GM19238 (cell line): ENCODE results near the gene TCAP.

Experiments used
- DNase-seq: peaks from one replicate; pipeline ENCODE4 v3.0.0; 2011; ENCODE audit warnings: low spot score; ENCODE audit not compliant: insufficient read length

Gene TCAP, protein sequence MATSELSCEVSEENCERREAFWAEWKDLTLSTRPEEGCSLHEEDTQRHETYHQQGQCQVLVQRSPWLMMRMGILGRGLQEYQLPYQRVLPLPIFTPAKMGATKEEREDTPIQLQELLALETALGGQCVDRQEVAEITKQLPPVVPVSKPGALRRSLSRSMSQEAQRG

DNA sequence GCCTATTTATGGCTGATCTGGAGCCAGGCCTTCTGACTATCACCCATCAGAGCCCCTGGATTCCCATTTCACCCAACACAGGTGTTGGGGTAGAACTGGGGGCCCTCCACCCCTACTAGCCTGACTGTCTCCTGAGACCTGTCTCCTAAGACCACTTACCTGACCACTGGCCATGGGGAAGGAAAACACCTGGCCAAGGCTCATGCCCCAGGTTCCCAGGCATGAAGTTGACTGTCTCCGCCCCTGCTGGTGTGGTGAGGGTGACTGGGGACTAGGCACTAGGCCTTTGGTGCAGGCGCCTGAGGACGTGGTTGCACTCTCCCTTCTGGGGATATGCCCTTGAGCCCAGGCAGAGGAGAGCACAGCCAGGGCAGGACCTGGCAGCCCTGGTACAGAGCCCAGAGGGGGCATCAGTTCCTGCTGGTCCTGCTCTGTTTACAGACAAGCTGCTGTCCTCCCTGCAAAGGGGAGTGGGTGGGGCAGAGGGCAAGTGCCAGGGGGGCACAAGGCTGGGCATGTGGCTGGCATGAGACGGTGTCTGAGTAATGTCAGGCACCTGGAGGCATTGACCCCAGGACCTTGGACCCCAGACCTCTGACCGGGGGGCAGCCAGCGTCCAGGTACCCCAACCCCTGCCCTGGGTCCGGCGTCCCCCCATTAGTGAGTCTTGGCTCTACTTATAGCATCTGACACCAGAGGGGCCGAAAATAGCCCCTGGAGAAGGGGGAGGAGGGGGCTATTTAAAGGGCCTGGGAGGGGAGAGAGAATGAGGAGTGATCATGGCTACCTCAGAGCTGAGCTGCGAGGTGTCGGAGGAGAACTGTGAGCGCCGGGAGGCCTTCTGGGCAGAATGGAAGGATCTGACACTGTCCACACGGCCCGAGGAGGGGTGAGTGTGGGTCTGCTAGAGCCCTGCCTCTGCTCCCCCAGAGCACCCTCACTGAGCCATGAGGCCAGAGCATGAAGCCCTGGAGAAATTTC, at the start of gene TCAP:
TSS of gene TCAP (plus strand) at position 769 of the 981 bp plus-strand sequence. CDS start at position 780, 11 bp downstream.
- DNase-seq = no peak

DNA sequence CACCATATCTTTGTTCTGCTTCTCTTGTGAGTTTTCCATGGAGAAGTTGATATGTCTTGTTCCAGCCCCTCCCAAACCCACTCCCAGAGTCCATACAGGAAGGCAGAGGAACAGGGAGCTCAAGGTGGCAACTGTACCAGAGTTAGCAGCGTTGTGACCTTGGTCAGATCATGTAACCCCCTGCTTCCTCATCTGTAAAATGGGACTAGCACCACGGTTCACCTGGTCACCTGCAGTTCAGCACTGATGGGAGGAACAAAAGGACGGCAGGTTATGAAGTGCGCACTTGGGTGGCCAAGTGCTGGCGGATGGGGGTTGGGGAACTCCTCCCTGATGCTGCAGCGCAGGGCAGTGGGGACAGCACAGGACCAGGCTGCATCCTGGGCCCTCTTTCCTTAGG, 49.7 kb upstream of the TCAP start:
- DNase-seq = no peak

DNA sequence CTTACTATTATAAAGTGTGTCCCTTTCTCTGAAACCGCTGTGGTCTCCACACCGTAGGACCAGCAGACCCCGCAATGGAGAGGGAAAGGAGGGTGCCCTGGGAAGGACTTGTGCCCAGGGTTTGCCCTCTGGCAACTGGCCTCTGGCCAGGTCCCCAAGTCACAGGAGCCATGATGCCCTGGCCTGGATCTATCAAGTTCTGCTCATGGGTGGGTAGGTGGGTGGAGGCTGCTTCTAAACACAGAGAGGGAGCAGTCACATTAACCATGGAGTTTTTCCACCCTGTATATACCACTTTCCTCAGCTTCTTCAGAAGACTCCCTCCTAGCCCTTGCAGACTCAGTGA, 48.1 kb upstream of the TCAP start:
- DNase-seq = no peak

DNA sequence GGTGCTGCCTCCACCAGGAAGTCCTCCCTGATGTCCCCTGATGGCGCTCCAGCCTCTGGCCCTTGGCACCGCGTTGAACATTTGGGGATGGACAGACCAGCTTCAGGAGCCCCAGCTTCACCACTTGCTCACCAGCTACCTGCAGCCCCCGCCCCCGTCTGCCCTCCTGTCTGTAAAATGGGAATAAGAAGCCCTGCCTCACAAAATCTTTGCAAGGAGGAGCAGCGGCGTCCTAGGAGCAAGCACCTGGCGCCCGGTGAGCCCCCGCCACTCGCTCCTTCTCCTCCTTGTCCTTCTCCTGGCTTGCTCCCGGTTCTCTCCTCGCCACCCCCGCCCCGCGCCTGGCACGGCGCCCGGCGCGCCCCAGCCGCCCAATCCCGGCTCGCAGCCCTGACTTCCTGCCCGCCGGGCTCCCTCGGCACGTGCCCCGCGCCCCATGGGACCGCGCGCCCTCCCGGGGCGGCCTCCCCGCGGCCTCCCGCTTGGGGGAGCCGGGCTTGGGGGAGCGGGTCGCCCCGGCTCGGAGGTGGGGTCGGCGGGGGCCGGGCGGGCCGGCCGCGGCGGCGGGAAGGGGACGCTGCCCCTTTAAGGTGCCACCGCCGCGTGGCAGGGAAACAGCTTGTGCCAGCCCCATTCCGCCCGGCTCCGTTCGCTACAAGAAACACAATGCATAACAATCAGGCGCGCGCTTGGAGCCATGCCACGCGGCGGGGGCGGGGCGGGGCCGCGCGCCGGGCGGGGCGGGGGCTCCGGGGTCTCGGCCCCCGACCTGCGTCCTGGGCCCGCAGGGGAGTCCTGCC, 47.5 kb upstream of the TCAP start:
- peak; percentile 55 for DNase-seq

DNA sequence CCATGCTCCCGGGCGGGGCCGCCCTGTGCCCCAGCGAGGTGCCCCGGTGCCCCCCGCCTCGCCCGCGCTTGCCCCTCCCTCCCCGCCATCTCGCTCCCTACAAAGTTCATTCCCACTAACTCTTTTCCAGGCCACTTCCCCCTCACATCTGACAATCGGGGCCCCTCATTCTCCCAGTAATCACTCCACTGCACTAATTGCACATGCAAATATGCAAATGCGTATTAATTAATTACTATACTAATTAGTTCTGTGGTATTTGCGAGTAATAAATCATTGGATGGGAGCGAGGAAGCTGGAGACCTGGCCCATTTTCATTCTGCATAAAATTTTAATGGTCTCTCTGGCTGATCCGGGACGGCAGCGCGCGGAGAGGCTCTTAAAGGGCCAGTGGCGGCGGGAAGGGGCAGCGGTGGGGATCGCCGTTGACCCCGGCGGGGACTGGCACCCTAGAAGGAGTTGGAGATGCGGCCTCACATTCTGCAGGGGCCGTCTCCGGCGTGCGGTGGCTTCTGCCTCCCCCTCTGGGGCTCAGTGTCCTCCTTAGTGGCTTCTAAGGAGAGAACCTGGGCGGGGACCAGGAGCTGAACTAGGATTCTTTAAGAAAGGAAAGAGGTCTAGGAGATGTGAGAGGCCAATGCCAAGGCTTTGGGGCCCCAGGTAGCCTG, 46.8 kb upstream of the TCAP start:
- no peak for DNase-seq

DNA sequence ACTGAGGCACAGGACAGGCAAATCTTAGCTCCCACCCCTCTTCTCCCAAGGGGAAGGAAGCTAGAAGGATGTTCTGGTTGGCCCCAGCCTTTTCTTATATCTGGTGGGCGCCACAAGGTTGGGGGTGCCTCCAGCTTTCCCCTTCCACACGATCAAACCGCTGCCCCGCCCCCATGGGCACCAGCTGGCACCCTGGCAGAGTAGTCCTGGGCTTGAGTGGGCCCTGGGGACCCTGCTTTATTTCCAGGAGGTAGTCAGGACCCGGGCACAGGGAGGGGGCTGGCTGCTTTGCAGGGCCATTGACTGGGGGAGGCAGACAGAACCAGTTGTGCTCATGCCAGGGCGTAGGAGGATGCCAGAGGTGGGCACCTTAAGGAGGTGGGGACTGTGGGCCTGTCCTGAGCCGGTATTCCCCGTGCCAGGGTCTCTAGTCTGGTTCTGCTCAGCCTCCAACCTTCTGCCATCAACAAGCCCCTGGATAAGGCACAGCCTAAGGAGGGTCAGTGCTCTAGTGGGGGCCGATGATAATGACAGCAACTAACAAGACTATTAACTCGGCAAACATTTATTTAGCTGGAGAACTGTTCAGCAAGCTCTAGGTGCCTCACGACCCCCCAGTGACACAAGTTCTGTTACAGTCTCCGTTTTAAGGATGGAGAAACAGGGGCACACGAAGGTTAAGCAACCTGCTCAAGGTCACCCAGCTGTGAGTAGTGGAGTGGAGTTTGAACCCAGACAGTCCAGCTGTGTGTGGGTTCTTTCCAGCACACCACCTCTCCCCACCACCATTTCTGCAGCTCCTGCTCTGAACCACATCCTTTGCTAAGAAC, 46.0 kb upstream of the TCAP start:
- no peak for DNase-seq

DNA sequence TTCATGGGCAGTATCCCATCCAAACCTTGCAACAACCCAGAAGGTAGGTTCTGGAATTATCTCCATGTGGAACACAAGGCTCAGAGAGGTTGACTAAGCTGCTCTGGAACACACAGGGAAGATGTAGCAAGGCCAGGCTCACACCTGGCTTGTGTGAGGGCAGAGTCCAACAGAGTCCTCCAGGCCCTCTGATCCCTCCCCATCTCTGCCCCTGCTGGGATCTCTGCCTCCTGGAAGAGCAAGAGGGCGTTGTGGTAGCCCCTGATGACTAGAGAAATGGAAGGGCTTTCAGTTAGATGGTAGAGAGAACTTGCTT, 45.4 kb upstream of the TCAP start:
- no peak for DNase-seq

DNA sequence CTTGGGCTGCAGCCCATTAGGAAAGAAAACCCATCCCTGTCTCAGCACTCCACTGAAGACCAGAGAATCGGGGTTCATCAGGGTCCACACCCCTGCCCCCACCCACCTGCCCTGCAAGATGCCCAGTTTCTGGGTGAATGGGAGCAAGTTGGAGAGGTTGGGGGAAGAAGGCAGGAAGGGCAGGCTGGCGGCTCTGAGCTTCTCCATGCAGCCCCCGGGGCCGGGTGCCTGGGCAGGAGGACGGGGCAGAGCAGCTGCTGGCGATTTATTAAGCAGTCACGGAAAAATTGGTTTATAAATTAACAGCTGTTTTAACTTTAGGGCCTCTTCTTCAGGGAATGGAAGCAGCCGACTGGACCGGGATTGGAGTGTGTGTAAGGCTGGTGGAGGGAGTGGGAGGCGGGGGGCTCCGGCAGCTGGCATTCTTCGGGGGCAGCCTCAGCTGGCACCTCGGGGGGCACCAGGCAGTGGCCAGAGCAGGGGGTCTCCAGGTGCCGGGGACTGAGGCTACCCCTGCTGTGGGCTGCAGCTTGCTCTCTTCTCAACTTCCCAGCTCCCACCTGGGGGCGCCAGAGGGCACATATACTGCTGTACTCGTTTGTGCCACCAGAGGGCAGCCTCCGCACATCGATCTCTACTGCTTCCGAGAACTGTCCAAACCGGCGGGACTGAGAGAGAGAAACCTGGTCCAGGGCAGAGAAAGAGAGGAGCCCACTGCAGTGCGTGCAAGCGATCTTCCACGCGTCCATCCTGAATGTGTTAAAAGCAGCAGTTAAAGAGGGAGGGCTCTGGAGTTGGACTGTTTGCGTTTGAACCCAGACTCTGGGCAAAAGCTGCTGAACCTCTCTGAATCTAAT, 43.4 kb upstream of the TCAP start:
- DNase-seq = peak; percentile 92

DNA sequence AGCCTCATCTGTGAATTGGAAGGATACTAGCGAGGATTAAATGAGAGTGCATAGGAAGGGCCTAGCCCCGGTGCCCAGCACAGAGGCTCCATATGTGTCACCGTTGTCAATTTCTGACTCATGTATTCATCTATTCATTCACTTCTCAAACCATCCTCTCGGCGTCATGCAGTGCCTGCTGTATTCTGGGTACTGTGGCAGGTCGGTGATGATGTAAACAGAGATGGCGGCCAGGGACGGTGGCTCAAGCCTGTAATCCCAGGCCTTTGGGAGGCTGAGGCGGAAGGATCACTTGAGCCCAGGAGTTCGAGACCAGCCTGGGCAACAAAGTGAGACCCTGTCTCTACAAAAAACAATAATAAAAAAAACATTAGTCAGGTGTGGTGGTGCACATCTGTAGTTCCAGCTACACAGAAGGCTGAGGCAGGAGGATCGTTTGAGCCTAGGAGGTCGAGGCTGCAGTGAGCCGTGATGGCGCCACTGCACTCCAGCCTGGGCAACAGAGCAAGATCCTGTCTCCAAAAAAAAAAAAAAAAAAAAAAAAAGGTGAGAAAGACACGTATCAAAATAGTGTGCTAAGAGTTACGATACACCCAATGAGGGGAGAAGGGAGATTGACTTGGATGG, 42.7 kb upstream of the TCAP start:
- DNase-seq = no peak

DNA sequence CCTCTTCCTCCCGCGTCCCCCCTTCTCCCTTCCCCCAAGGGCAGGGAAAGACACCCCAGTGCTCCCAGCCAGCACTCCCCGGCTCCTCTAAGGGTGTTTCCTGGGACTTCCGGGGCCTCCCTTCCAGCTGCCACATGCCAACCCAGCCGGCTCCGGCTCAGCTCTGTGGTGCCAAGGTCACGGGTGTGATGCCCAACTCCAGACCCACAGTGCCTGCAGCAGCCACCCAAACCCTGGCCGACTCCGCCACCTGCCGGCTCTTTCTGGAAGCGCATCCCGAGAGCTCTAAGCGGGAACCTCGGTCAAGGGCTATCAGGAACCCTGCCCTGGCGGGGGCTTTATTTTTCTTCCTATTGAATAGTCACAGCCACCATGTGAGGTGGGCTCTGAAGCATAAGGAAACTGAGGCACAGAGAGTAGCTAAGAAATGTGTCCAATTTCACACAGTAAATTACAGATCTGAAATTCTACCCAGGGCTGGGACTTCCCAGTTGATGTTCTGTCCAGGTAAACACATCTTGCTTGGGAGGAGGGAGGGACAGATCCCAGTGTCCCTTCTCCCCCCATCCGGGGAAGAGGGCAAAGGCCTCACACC, 41.7 kb upstream of the TCAP start:
- DNase-seq = peak; percentile 86

DNA sequence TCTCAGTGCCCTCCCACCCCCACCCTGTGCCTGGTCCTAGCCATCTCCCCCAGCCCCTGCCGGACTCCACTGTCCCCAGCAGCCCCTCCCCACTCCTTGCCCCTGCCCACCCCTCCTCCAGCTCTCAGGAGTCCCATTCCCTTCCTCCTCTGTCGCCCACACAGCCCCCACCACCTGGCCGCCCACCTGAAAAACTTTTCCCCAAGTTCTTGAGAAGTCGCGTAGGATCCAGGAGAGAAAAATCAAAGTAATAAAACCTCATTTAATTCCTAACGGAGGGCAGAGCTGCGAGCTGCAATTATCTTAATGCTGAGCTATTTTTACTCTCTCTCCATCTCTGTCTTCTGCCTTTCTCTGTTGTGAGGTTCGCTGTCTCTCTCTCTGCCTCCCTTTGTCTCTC, 40.8 kb upstream of the TCAP start:
- DNase-seq = no peak

DNA sequence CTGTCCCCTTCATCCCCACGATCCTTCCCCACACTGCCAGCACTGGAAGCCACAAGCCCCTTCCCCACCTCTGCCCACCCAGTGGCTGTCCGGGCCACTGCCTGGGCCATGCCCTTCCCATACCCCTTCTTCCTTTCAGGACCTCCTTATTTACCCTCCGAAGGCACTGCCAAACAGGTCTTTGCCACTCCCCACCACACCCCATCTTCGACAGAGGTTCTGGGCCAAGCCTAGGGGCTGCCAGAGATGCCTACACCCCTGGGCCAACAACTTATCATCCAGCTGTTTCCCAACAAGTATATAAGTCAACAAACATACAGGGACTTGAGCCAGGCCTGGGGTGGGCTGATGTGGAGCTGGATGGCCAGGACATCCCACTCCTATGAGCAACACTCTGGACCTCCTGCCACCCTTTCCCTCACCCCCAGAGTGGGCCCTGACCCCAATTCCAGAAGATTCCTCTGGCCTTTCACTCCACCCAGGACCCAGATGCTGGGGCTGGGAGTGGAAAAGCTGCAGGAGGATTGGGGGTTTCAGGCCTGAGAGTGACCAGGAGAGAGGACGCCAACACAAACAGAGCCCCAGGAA, 39.9 kb upstream of the TCAP start:
- no peak for DNase-seq

DNA sequence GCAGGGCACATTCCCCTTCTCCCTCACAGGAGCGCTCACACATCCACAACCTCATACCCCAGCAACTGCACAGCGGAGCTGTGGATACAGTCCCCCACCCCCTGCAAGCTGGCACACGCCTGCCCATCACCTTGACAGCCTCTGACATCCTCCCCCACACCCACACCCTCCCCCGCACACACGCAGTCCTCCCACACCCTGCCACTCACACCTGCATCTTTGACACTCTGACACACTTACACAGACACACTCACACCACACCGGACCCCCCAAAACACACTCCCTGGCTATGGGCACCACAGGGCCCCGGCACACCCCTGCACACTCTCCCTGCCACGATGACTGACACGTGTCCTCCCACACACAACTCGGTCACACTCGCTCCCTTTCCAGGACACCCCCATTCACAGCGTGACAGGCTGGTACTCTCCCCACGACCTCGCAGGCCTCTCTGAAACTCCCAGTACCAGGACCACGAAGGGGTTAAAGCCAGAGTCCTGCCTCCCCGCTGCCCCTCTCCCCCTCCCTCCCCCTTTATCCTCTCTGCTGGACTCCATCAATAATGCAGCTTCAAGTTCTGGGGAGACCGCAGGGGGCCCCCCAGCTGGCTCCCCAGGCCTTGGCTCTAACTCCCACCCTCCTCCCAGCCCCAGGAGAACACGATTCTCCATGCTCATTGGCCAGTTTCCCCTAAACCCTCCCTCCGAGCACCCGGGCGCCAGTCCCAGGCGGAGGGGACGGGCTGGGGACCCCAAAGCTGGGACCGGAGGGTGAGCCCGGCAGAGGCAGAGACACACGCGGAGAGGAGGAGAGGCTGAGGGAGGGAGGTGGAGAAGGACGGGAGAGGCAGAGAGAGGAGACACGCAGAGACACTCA, 38.7 kb upstream of the TCAP start, which contains the start of gene PPP1R1B:
TSS of gene PPP1R1B (plus strand) at position 782 of the 876 bp plus-strand sequence. CDS start 441 bp downstream, outside the sequence.
- DNase-seq = no peak

DNA sequence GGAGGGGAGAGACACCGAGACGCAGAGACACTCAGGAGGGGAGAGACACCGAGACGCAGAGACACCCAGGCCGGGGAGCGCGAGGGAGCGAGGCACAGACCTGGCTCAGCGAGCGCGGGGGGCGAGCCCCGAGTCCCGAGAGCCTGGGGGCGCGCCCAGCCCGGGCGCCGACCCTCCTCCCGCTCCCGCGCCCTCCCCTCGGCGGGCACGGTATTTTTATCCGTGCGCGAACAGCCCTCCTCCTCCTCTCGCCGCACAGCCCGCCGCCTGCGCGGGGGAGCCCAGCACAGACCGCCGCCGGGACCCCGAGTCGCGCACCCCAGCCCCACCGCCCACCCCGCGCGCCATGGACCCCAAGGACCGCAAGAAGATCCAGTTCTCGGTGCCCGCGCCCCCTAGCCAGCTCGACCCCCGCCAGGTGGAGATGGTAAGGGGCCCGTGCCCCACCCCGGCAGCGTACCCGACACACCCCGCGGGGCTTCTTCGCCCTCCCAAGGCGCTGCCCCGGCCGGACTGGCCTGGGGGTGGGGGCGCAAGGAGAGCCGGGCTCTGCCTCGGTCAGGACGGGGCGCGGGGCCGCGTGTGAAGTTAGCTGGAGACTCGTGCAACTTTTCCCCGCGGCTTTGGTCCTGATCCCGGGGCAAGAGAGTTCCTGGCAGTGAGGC, 38.0 kb upstream of the TCAP start:
- no peak for DNase-seq

DNA sequence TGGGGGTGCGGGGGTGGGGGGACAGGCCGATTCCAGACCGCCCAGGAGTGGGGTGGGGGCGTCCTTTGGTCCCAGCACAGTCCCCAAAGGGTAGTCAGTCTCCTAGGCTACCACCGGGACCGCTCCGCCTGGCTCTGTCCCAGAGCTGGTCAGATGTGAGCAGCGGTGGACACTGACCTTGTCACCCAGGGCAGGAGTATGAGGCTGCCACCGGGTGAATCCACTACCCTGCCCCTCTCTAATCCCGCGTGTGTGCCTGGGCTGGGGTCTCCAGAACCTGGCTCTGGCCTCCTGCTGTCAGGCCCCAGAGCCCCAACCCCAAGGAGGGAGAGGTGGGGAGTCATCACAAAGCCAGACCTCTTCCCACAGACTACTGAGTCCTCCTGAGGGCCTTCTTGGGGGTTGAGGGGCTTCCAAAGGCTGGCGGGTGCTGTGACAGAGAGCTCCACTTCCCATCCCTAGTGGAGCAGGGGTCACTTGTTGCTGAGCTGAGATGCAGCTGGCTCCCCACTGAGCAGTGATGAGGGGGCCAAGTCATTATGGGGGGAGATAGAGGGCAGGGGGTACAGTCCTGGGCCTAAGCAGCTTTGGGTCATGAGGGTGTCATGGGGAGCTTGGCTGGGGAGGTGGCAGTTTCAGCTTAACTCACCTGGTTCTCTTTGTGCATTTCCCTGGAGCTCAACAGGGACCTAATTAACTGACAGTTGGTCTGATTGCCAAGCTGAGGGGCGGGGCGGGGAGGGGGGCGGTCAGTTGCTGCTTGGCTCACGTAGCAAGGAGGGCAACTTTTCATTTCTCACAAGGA, 37.2 kb upstream of the TCAP start:
- no peak for DNase-seq
